Esophagus muscularis mucosa (tissue), 3 donors: ENCODE results near the gene CNNM2.

Experiments
- CTCF ChIP-seq, 3 experiments: fragments of 200-600 bp in 2 of 3; fragments of 450-650 bp in 1 of 3; sonication (generic) in 2 of 3; IDR thresholded peaks; one replicate each; pipeline ENCODE4 v1.5.1; 2017 to 2019; ENCODE audit warnings: antibody characterized with exemption in 3 of 3, mild to moderate bottlenecking in 2 of 3, moderate library complexity in 1 of 3
- POLR2AphosphoS5 ChIP-seq, 2 donors: sonication (generic); formaldehyde crosslinking; IDR thresholded peaks; one replicate each; pipeline ENCODE4 v1.6.1; 2017; ENCODE audit warnings: antibody characterized with exemption in 2 of 2

GRCh38 chr10:102970562-102971340 lies 52.7 kb downstream of the CNNM2 start:
- TF ChIP-seq POLR2AphosphoS5 (IDR thresholded peaks at IDR 0.05) (no peak), CTCF (IDR thresholded peaks at IDR 0.05) (no peak)
